SH-SY5Y (cell line): Measurements from ENCODE around the gene PFKL.

ENCODE experiments used
- GATA2 ChIP-seq: IDR thresholded peaks from 2 replicates; pipeline ENCODE4 v1.6.1; 2011; ENCODE audit warnings: mild to moderate bottlenecking, low read depth, low read length
- GATA3 ChIP-seq: IDR thresholded peaks from 2 replicates; pipeline ENCODE4 v1.6.1; 2011; ENCODE audit warnings: low read depth, mild to moderate bottlenecking, low read length, moderate library complexity

The PFKL gene

GRCh38 chr21:44374601-44375280 lies 74.9 kb downstream of the PFKL start:
- TF ChIP-seq GATA2 (no peak), GATA3 (no peak)

DNA sequence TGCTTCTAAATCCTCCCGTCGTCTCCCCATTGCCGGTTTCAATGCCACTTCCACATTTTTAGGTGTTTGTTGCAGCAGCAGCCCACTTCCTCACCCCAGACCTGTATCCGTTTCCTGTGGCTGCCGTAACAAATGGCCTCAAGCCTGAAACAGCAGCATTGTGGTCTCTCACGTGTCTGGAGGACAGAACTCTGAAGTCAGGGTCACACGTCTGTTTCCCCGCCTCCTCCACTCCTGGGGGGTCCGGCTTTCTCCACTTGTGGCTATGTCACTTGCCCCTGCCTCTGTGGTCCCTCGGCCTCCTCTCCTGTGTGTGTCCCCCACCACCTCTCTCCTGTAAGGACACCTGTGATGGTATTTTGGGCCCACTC lies 75.4 kb downstream of the PFKL start:
- TF ChIP-seq GATA3 = no peak
- TF ChIP-seq GATA2 = no peak

DNA sequence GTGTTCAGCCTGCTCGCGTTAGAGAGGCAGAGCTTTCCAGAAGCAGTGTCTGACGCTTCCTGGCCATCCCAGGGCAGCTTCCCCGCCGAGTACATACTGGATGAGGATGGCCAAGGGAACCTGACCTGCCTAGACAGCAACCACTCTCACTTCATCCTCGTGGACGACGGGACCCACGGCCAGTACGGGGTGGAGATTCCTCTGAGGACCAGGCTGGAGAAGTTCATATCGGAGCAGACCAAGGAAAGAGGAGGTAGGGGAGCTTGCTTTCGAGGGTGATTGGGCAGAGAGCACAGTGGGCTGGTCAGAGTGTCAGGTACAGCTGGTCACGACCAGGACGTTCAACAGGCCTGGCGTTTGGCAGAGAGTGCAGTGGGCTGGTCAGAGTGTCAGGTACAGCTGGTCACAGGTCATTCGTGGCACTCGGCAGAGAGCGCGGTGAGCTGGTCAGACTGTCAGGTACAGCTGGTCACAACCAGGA lies 75.9 kb downstream of the PFKL start:
- no peak for TF ChIP-seq GATA3
- TF ChIP-seq GATA2 = no peak

- no peak for TF ChIP-seq GATA2
- no peak for TF ChIP-seq GATA3
Measured at GRCh38 chr21:44376606-44377005, 76.8 kb downstream of the PFKL start.
